Stimulated activated CD8-positive, alpha-beta memory T cell treated with anti-CD3 and anti-CD28 coated beads, Interleukin-7, amount 100 ng/mL, for 24 hours (primary cell): ENCODE results near the gene GCAT.
A peak's percentile ranks its signal among the peaks of the same experiment; 100 is the strongest.

Experiments used
- DNase-seq: peaks from one replicate; pipeline ENCODE4 v3.0.0-alpha.2; 2020; ENCODE audit warnings: low read depth

The GCAT gene

GRCh38 chr22:37809672-37810333, 2.1 kb downstream of the GCAT start:
- no peak for DNase-seq

- DNase-seq = no peak
Observed at GRCh38 chr22:37811867-37812266, 4.1 kb downstream of the GCAT start.

- DNase-seq = no peak
Observed at GRCh38 chr22:37812869-37813678, 5.3 kb downstream of the GCAT start.

DNA sequence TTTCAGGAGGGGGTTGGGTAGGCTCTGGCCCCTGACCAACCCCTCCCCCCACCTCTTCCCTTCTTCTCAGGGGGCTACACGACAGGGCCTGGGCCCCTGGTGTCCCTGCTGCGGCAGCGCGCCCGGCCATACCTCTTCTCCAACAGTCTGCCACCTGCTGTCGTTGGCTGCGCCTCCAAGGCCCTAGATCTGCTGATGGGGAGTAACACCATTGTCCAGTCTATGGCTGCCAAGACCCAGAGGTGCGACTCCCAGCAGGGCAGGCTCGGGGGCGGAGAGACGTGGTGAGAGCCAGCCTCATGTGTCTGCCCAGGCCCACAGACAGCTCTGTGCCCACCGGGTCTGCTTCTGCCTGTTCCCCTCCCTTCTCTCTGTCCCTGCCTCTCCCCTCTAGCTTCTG, 7.9 kb downstream of the GCAT start:
- no peak for DNase-seq

DNA sequence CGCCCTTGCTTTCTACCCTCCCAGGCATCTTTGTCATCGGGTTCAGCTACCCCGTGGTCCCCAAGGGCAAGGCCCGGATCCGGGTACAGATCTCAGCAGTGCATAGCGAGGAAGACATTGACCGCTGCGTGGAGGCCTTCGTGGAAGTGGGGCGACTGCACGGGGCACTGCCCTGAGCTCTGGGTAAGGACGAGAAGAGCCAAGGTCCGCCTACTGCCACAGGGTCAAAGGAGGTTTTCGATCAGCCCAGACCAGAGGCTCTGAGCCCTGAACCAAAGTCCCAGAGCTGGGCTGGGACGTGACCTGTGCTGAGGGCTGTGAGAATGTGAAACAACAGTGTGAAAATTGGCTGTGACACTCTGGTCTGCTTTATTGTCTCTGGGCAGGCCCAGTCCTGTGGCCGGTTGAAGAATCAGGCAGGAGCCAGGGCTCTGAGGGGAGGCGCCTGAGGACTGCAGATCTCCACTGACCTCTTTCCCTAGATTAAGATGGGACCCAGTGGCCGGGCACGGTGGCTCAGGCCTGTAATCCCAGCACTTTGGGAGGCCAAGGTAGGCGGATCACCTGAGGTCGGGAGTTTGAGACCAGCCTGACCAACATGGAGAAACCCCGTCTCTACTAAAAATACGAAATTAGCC, 8.9 kb downstream of the GCAT start:
- DNase-seq = no peak

GRCh38 chr22:37817705-37818408, 10.1 kb downstream of the GCAT start:
- DNase-seq = peak; percentile 70

GRCh38 chr22:37818409-37819104, 10.8 kb downstream of the GCAT start:
- DNase-seq = no peak

GRCh38 chr22:37819105-37819433, 11.3 kb downstream of the GCAT start:
- no peak for DNase-seq

DNA sequence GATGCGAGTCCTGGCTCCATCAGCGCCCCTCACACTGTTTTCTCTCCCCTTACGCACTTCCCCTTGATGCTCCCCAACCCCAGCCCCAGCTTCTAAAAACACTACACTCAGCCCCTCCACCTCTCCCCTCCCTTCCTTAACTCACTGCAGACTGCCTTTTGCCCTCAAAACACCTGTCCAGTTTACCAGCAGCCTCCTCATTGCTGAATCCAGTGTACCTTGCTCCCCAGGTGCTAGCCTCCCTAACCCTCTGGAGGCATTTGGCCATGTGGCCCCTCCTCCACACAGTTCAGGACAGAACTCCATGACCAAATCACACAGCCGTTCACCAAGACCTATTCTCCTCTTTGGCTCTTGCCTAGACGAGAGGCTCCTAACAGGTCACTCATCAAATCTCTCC, 12.6 kb downstream of the GCAT start:
- no peak for DNase-seq

DNA sequence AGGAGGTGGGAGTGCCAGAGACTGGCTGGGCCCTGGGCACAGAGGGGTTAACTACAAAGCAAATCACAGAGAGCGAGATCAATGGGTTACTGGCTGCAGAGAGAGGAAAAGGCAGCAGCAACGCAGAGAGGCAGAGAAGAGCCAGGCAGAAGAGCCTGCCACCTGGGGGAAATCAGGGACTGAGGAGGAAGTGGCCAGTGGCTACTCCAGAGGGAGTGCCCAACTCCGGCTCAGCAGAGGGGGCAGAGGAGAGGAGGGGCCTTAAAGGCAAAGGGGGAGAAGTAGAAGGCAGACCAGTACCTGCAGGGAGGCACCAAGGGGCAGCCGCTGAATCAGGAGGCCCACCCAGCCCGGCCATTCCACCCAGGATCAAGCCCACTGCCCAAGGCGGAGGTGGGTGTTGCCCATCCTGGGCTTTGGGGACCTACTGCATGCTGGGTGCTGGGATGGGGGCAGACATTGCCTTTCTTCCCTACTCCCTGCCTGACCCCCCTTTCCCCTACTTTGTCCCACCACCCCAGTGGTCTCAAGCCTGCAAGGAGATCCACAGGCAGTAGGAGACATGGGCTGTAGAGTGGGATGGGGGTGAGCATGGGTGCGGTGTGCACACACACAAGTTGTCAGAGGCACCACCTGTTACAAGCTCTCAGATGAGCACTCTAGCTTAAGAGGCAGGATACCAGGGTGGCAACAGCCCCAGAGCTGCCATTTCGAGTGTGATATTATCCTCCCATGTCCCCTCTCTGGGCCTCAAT, 14.5 kb downstream of the GCAT start:
- DNase-seq = no peak

- DNase-seq = no peak
Observed at GRCh38 chr22:37823134-37823985, 15.6 kb downstream of the GCAT start, which contains the start of gene GALR3. Gene GALR3 (plus strand): TSS chr22:37823382. CDS start chr22:37823407, 25 bp downstream.

DNA sequence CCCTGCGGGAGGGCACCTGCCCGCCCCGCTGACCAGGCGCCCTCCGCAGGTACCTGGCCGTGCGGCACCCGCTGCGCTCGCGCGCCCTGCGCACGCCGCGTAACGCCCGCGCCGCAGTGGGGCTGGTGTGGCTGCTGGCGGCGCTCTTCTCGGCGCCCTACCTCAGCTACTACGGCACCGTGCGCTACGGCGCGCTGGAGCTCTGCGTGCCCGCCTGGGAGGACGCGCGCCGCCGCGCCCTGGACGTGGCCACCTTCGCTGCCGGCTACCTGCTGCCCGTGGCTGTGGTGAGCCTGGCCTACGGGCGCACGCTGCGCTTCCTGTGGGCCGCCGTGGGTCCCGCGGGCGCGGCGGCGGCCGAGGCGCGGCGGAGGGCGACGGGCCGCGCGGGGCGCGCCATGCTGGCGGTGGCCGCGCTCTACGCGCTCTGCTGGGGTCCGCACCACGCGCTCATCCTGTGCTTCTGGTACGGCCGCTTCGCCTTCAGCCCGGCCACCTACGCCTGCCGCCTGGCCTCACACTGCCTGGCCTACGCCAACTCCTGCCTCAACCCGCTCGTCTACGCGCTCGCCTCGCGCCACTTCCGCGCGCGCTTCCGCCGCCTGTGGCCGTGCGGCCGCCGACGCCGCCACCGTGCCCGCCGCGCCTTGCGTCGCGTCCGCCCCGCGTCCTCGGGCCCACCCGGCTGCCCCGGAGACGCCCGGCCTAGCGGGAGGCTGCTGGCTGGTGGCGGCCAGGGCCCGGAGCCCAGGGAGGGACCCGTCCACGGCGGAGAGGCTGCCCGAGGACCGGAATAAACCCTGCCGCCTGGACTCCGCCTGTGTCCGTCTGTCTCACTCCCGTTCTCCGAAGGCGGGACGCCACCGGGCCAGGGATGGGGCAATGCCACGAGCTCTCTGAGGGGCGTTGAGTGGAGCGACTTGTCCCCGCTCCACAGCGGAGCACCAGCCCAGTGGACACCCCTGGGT, 17.2 kb downstream of the GCAT start:
- no peak for DNase-seq

DNA sequence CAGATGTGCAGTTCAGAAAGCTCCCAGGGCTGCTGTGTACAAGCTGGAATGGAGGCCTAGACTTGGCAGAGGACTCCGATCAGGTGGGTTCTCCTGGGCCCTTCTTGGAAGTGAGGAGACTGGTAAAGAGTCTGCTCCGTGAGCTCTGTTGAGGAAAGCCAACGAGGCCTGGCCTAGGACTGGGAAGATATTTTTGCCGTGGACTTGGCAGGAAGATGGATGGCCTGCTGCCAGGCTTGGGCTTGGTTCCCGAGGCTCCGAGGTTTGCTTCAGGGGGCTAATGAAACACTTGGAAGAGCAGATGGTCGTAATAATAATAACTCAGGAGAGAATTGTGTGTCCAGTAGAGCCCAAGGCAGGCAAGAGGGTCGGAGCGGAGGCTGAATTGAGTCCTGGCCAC, 19.3 kb downstream of the GCAT start:
- no peak for DNase-seq

DNA sequence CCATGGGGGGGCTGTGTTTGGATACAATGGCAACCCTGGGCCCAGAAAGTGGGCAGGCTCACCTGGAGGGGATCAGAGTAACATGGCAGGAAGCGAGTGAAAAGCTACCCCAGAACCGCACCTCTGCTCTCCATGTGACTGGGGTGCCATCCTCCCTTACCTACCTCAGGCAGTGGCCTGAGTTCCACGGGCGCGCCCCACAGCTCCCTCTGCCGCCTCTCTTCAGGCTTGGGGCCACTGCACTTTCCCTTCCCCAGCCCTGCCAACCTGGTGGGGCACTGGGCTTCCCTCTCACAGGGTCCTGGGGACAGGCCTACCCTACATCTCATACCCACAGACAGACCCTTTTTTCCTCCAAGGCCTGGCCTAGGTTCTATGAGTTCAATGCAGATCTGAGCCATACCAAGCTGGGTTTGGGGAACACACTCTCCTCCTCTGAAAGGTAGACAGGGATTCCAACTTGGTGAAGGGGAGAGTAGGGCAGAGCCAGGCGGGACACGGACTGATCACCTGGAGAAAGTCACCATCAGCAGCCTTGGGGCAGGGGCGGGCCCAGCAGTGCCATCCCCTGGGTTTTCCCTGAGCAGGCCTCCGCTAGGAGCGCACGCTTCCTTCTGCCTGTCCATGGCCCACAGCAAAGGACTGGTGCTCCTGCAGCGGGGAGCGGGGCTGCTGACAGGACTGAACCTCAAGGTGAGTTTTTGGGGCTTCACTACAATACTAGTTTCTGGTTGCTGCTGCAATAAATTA, 22.5 kb downstream of the GCAT start:
- DNase-seq = no peak

- DNase-seq = no peak
Observed at GRCh38 chr22:37831472-37831871, 23.7 kb downstream of the GCAT start.

- DNase-seq = no peak
Observed at GRCh38 chr22:37832022-37832857, 24.5 kb downstream of the GCAT start.

- DNase-seq = no peak
Observed at GRCh38 chr22:37842015-37842793, 34.5 kb downstream of the GCAT start.
